Kidney capillary endothelial cell (primary cell): ENCODE measurements around the gene RELN.

Experiments used
- DNase-seq: peaks from one replicate; pipeline ENCODE4 v3.0.0-alpha.2; 2018; ENCODE audit warnings: low spot score

Gene RELN

DNA sequence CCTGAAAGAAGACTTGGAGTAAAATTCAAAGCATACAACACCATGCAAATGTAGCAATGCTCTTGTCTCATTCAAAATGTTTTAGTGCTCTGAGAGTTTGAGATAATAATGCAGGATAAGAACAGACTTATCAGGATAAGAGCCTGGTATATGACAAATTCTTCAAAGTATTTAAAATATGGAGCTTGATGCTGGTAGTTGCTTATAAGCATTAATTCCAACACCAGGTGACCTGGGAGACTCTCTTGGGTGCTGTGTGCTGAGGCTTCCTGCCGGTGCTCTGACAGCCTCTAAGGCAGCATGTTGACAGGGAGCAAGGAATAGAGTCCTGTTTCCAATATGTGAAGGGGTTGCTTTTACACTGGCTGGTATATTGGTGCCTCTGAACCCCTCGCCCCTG lies 508.7 kb downstream of the RELN start:
- DNase-seq = no peak

GRCh38 chr7:103474956-103475355 lies 514.5 kb downstream of the RELN start:
- DNase-seq = no peak

- no peak for DNase-seq
These were observed 520.1 kb downstream of the RELN start for GRCh38 chr7:103469095-103469948.

GRCh38 chr7:103466814-103467213 lies 522.6 kb downstream of the RELN start:
- no peak for DNase-seq

- DNase-seq = no peak
These were observed 527.1 kb downstream of the RELN start for GRCh38 chr7:103462358-103462757.

DNA sequence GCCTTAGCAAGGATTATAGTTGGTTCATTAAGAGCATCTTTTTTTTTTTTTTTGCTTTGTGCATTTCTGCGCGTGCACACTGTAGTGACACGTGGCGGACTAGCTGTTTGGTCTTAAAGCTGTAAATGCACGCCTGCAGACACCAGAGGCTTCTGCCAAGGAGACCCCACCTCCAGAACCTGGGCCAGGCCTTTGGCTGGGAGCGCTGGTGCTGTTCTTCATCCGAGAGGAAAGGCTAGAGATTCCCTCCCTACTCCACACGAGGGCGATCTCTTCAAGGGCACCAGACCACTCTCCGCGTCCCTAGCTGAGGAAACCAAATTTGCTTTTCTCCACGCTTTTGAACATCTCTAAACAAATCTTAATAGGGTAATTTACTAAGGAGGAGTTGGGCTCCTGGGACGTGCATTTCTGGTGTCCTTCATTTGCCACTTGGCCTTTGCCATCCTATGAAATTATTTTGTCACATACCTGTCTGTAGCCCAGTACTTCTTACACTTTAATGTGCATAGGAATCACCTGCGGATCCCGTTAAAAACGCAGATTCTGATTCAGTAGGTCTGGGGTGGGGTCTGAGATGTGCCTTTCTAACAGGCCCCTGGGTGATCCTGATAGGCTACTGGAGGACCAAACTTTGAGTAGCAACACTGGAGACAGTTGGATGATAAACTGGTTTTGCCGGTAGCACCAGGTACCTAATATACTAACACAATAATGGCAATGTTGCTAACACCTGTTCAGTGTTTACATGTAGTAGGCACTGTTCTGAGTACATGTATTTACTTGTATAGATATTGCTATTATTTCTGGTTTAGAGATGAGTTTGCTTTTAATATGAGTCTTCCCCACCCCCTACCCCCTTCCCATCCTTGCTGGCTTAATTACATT lies 542.1 kb downstream of the RELN start:
- peak; percentile 54 for DNase-seq

GRCh38 chr7:103446049-103446520 lies 543.4 kb downstream of the RELN start, which contains the start of gene SLC26A5:
SLC26A5 (minus strand) TSS chr7:103446207; CDS start chr7:103421514, 24,693 bp downstream.
- DNase-seq = no peak

- no peak for DNase-seq
These were observed 544.0 kb downstream of the RELN start for GRCh38 chr7:103445228-103446048.

- DNase-seq = no peak
These were observed 549.8 kb downstream of the RELN start for GRCh38 chr7:103439661-103440060.

DNA sequence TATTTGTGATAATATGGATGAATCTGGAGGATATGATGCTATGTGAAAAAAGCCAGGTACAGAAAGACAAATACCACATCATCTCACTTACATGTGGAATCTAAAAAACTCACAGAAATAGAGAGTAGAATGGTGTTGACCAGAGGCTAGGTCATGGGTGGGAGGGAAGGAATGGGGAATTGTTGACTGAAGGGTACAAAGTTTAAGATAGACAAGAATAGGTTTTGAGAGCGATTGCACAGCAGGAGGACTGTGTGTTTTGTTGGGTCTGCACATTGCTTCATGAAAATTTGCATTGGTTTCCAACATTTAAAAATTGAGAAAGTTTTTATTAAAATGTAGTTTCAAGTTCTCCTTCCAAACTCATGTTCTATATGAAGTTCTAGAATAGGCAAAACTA lies 551.8 kb downstream of the RELN start:
- no peak for DNase-seq

DNA sequence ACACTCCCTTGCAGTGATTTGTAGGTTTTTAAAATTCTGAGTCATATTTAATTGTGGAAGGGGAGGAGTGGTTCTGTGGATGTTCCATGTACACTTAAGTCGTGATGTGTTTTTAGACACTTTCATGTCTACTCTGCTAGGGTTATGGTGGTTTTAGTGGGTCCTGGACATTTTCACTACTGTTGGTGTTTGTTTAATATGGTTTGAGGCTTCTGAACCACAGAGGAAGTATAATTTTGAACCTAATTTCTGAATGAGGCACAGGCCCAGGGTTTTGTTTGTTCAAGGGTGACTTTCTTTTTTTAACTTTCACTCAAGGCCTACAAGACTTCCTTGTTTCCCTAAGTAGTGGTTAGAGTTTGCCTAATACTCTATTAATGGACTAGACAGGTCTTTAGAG lies 556.7 kb downstream of the RELN start:
- no peak for DNase-seq

GRCh38 chr7:103425177-103425576 lies 564.3 kb downstream of the RELN start:
- DNase-seq = no peak

GRCh38 chr7:103423467-103424179 lies 565.8 kb downstream of the RELN start:
- no peak for DNase-seq
